Neural cell (in vitro differentiated cells): Measurements from ENCODE around the gene CPA1.

Source experiments
- CTCF ChIP-seq: fragments of 450-650 bp; IDR thresholded peaks from 2 replicates; pipeline ENCODE4 v1.5.1; 2014; ENCODE audit warnings: antibody characterized with exemption, mild to moderate bottlenecking, moderate library complexity; ENCODE audit not compliant: poor library complexity, severe bottlenecking
- EP300 ChIP-seq: fragments of 450-650 bp; conservative IDR thresholded peaks from 2 replicates; pipeline ENCODE4 v1.6.1; 2014; ENCODE audit warnings: antibody characterized with exemption, mild to moderate bottlenecking, moderate library complexity; ENCODE audit not compliant: poor library complexity, severe bottlenecking
- MXI1 ChIP-seq: fragments of 450-650 bp; conservative IDR thresholded peaks from 2 replicates; pipeline ENCODE4 v1.6.1; 2014; ENCODE audit warnings: antibody characterized with exemption, mild to moderate bottlenecking; ENCODE audit not compliant: poor library complexity, severe bottlenecking
- POLR2AphosphoS5 ChIP-seq: IDR thresholded peaks from 2 replicates; pipeline ENCODE4 v1.6.1; 2012
- RAD21 ChIP-seq: fragments of 450-650 bp; conservative IDR thresholded peaks from 2 replicates; pipeline ENCODE4 v1.6.1; 2014; ENCODE audit warnings: antibody characterized with exemption, mild to moderate bottlenecking, moderate library complexity
- REST ChIP-seq: IDR thresholded peaks from 2 replicates; pipeline ENCODE4 v1.6.1; 2012; ENCODE audit warnings: borderline replicate concordance
- SMC3 ChIP-seq: fragments of 450-650 bp; conservative IDR thresholded peaks from 2 replicates; pipeline ENCODE4 v1.6.1; 2014; ENCODE audit warnings: antibody characterized with exemption, mild to moderate bottlenecking, moderate library complexity; ENCODE audit not compliant: poor library complexity
- TAF1 ChIP-seq: IDR thresholded peaks from 2 replicates; pipeline ENCODE4 v1.6.1; 2012; ENCODE audit warnings: low read depth

- no peak for TF ChIP-seq CTCF
- no peak for TF ChIP-seq REST
- TF ChIP-seq POLR2AphosphoS5 = no peak
- TF ChIP-seq EP300 = no peak
- no peak for TF ChIP-seq TAF1
- no peak for TF ChIP-seq SMC3
- no peak for TF ChIP-seq RAD21
- no peak for TF ChIP-seq MXI1
These were observed 3.1 kb downstream of the CPA1 start for GRCh38 chr7:130383187-130383980.
